ENCODE data around the gene PPP1R14C. TPM values are rescaled to one million over a fixed set of nuclear protein-coding genes. Genes with fewer than 3 reads are reported as not detected.

Gene PPP1R14C
- polyA plus RNA-seq, 3 donors: 0.11 TPM; not detected in 2

GRCh38 chr6:150204705-150205472 is 62.0 kb downstream of the PPP1R14C start:
- Mint-ChIP-seq H3K9me3 (no peaks in the 10 kb centered on the region), H3K4me3 (no peak overlapping the region), H3K4me1 (no peaks in the 10 kb centered on the region), H3K27me3 (ENCODE audit: low read depth in 3 of 3) (peaks cover 0 to 11% (median 2%) of the 10 kb centered on the region in 3 donors), H3K36me3 (no peaks in the 10 kb centered on the region), H3K27ac (no peak overlapping the region)
- no peak for TF ChIP-seq CTCF (IDR thresholded peaks at IDR 0.05)
- Histone ChIP-seq H3K36me3 (replicated peaks in 1 of 2; ENCODE audit: control insufficient read depth in 1 of 2, insufficient read depth in 2 of 2, low read length in 2 of 2) (no peaks in the 10 kb centered on the region), H3K9me3 (replicated peaks in 1 of 2; ENCODE audit: control insufficient read depth in 1 of 2, insufficient read depth in 1 of 2, low read length in 2 of 2) (no peaks in the 10 kb centered on the region), H3K79me2 (ENCODE audit: insufficient read depth, low read length) (no peaks in the 10 kb centered on the region), H3K4me1 (ENCODE audit: control insufficient read depth in 1 of 2, insufficient read depth in 2 of 2, low read length in 2 of 2) (no peaks in the 10 kb centered on the region), H3K27ac (ENCODE audit: low read depth in 1 of 2, low read length in 2 of 2) (no peak overlapping the region), H3K4me3 (replicated peaks in 1 of 3; ENCODE audit: low read depth in 2 of 3, low read length in 3 of 3) (no peak overlapping the region), H3K9ac (ENCODE audit: insufficient read depth, low read length, poor library complexity, severe bottlenecking) (no peak overlapping the region), H3K4me2 (replicated peaks; ENCODE audit: extremely low read depth, low read length, poor library complexity, severe bottlenecking) (no peak overlapping the region), H3K27me3 (ENCODE audit: control insufficient read depth in 2 of 2, insufficient read depth in 2 of 2, low read length in 2 of 2) (peaks cover 0 to 4% of the 10 kb centered on the region in 2 donors), H4K20me1 (ENCODE audit: insufficient read depth, low read length) (no peaks in the 10 kb centered on the region), H2AFZ (ENCODE audit: insufficient read depth, low read depth, low read length, poor library complexity, severe bottlenecking) (no peak overlapping the region)
- DNase-seq: no peak
- intact Hi-C loops (cut with micrococcal nuclease): no loop called here
- WGBS (ENCODE audit: insufficient coverage): 29% methylated on average over 6 of the region's 9 CpGs

- no peak overlapping the region for H3K4me2 ChIP-seq (replicated peaks; ENCODE audit: extremely low read depth, low read length, poor library complexity, severe bottlenecking)
- H3K4me3 ChIP-seq (replicated peaks in 1 of 3; ENCODE audit: low read depth in 2 of 3, low read length in 3 of 3): no peak overlapping the region
- no peaks in the 10 kb centered on the region for H3K4me1 ChIP-seq (ENCODE audit: control insufficient read depth in 1 of 2, insufficient read depth in 2 of 2, low read length in 2 of 2)
- H3K9ac ChIP-seq (ENCODE audit: insufficient read depth, low read length, poor library complexity, severe bottlenecking): no peak overlapping the region
- 100% methylated on average over 1 of the region's 7 CpGs for WGBS (ENCODE audit: insufficient coverage)
- Mint-ChIP-seq H3K36me3 (no peaks in the 10 kb centered on the region), H3K27ac (no peak overlapping the region), H3K9me3 (peaks cover 0 to 2% (median 0%) of the 10 kb centered on the region in 7 donors), H3K4me3 (no peak overlapping the region), H3K4me1 (no peaks in the 10 kb centered on the region), H3K27me3 (ENCODE audit: low read depth in 3 of 3) (peaks cover 2 to 11% (median 7%) of the 10 kb centered on the region in 3 donors)
- no peak overlapping the region for H2AFZ ChIP-seq (ENCODE audit: insufficient read depth, low read depth, low read length, poor library complexity, severe bottlenecking)
- H3K27ac ChIP-seq (ENCODE audit: low read depth in 1 of 2, low read length in 2 of 2): no peak overlapping the region
- no peak for TF ChIP-seq CTCF (IDR thresholded peaks at IDR 0.05)
- H3K27me3 ChIP-seq (ENCODE audit: control insufficient read depth in 2 of 2, insufficient read depth in 2 of 2, low read length in 2 of 2): peaks cover 0 to 4% of the 10 kb centered on the region in 2 donors
- H3K79me2 ChIP-seq (ENCODE audit: insufficient read depth, low read length): no peaks in the 10 kb centered on the region
- H3K9me3 ChIP-seq (replicated peaks in 1 of 2; ENCODE audit: control insufficient read depth in 1 of 2, insufficient read depth in 1 of 2, low read length in 2 of 2): no peaks in the 10 kb centered on the region
- DNase-seq: no peak
- no peaks in the 10 kb centered on the region for H4K20me1 ChIP-seq (ENCODE audit: insufficient read depth, low read length)
- no peaks in the 10 kb centered on the region for H3K36me3 ChIP-seq (replicated peaks in 1 of 2; ENCODE audit: control insufficient read depth in 1 of 2, insufficient read depth in 2 of 2, low read length in 2 of 2)
- intact Hi-C loops (cut with micrococcal nuclease): no loop called here
Measured at GRCh38 chr6:150207931-150208570, 65.2 kb downstream of the PPP1R14C start.
